AG09319 (cell line): ENCODE measurements around the gene SEMA3A.

Experiments
- DNase-seq: peaks from one replicate; pipeline ENCODE4 v3.0.0-alpha.2; 2010; ENCODE audit warnings: low read depth; ENCODE audit errors: extremely low read depth
- TF ChIP-seq, protein P1 (sequence below): IDR thresholded peaks from 2 replicates; pipeline ENCODE4 v1.5.1; 2011; ENCODE audit warnings: low read depth, mild to moderate bottlenecking, inconsistent platforms, low read length, moderate library complexity

SEMA3A gene

DNA sequence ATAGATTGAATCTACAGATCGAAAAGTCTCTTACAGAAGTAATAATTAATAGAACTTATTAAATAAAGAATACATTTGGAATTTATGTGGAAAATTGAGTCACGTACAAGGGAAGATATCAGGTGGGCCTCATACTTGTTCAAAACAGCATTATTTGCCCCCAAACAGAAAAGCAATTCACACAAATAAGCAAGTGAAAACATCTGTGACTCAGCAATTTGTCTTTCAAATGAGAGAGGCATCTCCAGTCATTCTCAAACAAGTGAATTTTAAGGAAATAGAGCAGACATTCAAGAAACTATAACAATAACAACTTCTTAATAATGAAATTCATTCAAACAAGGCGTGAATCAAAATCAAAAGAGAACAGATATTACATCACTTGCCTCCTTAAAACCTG, 50.1 kb downstream of the SEMA3A start:
- TF ChIP-seq, protein P1, sequence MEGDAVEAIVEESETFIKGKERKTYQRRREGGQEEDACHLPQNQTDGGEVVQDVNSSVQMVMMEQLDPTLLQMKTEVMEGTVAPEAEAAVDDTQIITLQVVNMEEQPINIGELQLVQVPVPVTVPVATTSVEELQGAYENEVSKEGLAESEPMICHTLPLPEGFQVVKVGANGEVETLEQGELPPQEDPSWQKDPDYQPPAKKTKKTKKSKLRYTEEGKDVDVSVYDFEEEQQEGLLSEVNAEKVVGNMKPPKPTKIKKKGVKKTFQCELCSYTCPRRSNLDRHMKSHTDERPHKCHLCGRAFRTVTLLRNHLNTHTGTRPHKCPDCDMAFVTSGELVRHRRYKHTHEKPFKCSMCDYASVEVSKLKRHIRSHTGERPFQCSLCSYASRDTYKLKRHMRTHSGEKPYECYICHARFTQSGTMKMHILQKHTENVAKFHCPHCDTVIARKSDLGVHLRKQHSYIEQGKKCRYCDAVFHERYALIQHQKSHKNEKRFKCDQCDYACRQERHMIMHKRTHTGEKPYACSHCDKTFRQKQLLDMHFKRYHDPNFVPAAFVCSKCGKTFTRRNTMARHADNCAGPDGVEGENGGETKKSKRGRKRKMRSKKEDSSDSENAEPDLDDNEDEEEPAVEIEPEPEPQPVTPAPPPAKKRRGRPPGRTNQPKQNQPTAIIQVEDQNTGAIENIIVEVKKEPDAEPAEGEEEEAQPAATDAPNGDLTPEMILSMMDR = no peak
- no peak for DNase-seq

DNA sequence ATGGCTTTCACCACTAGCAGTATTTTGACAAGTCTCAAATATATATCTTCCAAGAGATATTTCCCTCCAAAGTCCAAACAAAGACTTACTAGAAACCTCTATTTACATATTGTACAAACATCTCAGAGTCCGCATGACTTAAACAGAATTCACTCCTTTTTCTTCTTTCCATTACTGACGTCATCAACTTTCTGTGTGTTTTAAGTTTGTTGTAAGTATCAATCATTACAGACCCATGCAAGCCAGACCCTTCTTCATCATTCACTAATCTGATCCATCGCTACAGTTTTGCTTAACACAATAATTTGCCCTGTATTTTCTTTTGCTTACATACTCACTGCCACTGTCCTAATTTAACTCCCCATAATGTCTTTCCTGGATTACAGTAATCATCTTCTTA, 51.9 kb downstream of the SEMA3A start:
- TF ChIP-seq, protein P1 = no peak
- DNase-seq = no peak

DNA sequence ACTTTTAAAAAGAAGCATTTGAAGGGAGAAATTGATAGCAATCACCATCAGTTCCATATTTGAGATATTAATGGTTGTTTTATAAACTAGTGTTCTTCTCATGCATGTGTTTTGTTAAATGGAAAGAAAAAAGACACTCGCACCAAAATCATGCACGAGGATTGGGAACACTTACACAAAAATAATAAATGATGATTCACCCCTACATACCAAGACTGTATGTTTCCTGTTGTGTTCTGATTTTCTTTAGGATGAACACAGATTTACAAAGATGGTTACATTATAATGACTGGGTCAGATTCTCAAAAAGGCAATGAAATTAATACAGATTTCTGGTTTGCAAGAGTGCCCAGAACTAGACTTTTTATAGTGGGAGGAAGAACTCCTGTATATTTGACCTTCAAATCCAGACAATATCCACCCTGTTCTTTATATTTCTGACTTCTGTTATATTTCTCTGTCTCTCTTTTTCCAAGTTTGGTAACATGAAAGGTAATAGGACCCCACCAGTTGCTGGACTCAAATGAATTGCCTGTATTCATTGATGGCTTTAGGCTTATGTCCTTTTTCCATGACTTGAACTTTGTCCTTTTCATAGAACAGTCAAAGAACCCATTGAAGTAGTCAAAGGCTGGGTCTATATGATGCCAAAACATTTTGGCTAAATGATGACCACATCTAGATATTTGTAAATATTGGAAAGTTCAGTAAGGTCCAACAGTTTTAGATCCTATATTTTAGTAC, 54.4 kb downstream of the SEMA3A start:
- TF ChIP-seq, protein P1 = no peak
- DNase-seq = no peak

DNA sequence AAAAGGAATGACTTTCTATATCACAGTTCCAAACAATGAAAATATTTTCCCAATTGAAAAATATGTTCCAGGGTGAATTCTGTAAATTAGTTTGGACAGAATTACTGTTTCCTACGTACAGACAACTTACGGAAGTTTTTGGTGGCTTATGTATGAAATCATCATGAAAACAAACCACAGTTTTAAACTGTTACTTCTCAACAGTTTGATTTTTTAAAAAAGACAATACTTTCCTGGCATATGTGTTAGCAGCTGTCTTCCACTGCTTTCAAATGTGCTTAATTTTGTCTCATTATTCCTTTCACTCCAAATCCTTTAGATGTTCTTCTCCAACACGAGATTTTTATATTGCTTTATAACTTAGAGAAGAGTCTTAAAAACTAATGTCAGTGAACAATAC, 56.2 kb downstream of the SEMA3A start:
- no peak for DNase-seq
- TF ChIP-seq, protein P1 = no peak

DNA sequence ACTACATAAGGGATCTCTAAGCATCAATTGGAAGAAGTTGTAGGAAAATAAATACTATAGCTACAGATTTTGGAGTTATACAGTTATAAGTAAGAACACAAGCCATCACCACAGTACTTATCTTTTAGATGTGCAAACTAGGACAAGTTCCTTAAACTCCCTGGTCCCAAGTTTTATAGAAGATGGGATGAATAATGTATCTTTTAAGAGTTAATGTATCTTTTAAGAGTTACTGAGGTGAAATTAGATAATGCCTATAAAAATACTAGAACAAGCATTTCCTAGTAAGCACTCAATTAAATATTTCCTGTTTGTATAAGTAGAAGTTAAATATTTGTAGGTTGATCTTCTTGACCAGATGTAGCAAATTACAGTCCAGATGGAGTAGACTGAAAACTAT, 56.8 kb downstream of the SEMA3A start:
- no peak for DNase-seq
- TF ChIP-seq, protein P1 = no peak

DNA sequence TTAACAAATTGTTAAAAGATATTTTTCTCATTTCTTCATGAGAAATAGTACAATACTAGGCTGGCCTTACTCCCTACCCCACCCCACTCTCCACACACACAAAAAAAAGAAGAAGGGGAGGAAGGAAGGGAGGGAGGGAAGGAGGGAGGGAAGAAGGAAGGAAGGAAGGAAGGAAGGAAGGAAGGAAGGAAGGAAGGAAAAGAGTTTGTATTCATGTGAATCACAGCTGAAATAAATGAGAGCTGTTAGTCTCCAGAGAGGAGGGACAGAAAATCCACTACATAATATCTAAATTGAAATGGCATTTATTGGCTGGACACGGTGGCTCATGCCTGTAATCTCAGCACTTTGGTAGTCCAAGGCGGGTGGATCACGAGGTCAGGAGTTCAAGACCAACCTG, 57.8 kb downstream of the SEMA3A start:
- TF ChIP-seq, protein P1 = no peak
- no peak for DNase-seq

DNA sequence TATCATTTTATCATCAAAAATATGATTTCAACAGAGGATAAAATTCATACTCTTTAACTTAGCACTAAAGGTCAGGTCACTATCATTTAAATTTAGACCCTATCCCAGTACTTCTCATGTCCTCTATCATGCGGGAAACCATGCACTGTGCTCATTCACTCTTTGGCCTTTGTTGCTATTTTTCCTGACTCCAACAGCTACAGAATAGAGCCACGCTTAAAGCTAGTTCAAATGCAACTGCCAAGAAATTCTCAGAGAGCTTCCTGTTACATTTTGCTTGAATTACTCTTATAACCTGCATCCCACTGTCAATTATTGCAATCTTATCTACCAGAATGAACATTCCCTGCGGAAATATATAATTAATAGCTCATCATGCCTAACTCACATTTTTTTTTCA, 58.3 kb downstream of the SEMA3A start:
- no peak for DNase-seq
- TF ChIP-seq, protein P1 = no peak
